ENCODE measurements around the gene FBXL3.
A peak's percentile ranks its signal among the peaks of the same experiment; 100 is the strongest.

FBXL3 gene

DNA sequence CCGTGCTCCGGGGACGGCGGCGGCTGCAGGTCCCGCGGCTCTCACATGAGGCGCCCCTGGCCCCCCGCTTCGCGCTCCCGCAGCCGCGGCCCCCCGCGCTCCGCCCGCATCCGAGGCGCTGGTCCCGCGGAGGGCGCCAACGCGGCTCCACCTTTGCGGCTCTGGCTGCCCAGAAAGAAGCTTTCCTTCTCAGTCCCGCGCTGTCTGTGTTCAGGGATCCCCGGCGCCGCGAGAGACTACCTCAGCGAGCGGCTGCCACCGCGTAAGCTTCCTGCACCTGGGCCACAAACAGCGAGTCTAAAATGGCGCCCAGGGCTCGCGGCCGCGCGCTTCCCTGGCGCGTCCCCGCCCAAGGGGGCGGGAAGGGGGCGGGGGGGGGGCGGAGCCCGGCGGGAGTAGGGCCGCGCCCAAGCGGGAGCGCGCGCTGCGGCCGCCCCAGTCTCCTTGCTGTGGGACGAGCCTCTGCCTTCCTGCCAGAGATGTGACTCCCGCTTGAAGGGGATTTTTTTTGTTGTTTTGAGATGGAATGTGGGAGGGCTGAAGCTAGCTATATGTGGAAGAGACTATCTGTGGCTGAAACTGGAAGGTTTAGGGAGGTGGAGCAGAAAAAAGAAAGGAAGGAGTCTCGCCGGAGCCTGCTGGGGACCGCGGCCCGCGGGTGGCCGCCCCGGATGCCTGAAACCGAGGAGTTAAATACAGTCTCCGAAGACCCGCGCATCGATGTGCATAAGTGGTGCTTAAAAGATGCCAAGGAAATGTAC, at the start of gene FBXL3:
FBXL3 (minus strand) TSS at position 299 of the 761 bp plus-strand sequence. CDS start 5,299 bp downstream, outside the sequence.
- DNase-seq: peak; percentile 78

DNA sequence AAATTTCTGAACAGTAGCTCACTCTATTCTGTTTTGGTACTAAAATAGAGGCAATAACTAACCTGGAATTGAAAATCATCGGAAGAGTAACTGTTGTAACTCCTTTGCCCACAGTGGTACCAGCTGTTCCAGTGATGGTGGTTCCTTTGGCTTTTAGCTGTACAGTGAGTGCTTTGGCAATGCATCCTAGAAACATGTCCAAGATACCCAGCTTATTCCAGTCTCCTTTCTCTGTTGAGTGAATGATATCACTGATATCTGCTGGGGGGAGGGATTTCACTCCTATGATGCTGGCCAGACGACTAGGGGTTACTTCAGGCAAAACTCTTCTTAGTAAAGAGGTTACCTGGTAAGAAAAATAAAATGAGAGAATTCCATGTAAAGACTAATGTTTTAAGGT, 40.6 kb upstream of the FBXL3 start:
- DNase-seq: no peak

DNA sequence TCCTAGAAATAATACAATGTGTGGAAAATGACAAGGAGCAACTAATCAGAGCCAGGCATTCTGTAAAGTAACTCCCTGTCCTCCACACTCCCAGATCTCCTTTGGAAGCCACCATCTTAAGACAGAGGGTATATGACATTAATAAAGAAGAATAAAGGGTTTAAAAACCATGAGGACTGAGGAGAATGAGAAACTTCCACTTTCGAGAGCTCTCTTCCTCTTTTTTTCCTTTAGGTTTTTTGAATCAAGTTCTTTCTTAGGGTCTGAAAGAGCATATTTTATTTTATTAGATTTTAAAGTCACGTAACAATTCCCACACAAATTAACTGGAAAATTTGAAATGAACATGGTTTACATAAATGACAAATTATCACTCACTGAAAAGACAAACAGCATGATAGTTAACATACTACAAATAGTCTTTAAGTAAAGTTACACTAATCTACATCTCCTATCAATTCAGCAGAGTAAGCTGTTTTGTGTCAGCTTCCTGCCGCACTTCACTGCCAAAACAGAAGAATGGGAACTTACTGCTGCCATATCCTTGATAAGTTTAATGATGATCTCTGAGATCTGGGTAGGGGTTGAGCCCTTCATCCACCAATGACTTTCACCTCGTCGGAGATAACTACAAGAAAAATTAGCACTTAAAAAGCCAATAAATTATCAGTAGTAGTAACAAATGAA, 38.6 kb upstream of the FBXL3 start:
- no peak for DNase-seq

GRCh38 chr13:77062097-77062496, 35.1 kb upstream of the FBXL3 start:
- DNase-seq: no peak

DNA sequence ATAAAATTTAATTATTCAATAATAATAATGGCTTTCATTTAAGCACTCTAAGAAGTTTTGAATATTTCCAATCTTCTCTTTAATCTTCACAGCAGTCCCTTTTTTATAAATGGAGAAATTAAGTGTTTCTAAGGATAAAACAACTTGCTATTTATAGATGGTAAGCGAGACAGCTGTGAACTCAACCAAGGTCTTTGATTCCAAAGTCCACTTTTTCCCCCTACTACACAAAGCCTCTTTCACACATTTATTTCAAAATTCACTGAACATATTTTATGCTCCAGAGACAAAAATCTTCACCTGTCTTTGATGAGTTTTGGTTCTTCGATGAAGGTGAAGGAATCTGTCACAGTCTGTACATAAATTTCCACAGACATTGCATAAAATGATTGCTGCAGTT, 34.4 kb upstream of the FBXL3 start:
- no peak for DNase-seq

DNA sequence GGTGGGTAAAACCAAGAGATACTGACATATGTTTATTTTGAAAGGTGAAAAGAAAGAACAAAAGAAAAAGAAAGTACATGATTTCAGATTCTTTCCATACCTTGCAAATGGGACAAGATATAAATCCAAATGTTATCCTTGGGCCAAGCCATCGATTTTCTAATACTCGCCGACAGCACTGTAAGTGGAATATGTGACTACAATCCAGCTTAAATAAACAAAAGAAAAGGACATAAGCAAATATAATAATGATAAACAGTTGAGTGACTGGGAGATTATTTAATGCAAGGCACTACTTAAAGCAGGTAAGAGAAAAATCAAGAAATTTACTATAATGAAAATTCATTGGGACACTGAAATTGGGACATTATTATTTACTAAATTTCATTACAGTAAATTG, 29.9 kb upstream of the FBXL3 start:
- no peak for DNase-seq

DNA sequence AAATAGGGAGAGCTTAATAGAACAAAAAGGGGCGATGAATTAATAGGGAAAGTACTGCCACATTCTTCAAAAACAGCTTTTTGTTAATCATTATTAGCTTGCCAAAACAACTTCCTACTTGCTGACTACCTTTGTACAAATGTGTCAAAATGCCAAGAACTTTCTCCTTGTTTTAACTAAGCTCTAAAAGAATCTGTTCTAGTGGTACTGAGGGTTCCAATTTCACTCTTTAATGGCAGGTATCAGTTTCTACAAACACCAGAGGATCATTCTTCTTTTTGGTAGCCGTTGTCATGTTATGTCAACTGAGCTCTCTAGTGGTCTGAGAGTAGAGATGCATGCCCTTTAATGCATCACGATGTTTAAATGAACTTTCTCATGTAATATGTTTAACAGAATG, 29.4 kb upstream of the FBXL3 start:
- DNase-seq: no peak

DNA sequence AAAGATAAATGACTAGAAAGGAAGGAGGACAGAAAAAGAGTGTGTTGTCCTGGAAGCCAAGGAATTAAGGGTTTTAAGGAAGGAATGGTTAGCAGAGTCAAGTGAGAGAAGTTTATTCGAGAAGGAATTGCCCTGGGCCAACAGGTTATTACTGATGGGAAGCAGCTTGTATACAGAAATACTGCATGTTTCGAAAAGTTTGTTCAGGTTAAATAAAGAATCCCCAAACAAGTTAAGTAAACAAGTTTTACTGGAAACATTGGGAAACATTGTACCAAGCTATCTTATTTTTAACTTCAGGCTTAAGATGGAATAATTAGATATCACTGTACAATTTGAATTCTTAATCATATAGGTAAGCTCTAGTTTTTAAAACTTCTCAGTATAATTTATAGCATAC, 28.2 kb upstream of the FBXL3 start:
- no peak for DNase-seq

GRCh38 chr13:77053192-77053591, 26.2 kb upstream of the FBXL3 start:
- DNase-seq: no peak

GRCh38 chr13:77048681-77049080, 21.7 kb upstream of the FBXL3 start:
- no peak for DNase-seq

- DNase-seq: no peak
These were observed 20.8 kb upstream of the FBXL3 start for GRCh38 chr13:77047649-77048343.

DNA sequence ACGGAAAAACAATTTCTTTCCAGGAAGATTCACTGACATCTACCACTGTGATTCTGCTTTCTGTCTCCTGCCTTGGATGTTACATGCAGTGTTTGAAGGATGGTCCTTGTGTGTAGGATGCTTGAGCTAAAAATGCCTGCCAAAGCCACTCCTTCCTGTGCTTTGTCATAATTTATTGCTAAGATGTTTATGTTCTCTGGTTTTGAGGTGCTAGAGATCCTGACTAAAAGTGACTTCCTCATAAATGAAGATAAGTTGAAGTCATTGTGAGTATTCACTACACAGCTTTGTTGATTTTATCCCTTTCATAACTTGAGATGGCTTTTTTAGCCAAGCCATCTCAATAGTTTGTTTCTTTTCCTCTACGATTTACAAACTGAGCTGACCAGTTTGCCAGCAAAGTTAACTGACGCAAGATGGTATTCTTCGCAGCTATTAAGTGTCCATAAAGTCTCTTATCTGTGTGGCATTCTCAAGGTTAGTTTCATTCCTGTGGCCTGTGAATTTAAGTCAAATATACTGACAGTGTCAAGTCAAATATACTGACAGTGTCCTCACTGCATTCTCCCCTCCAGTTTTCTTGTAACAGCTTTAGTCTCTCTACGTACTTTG, 15.7 kb upstream of the FBXL3 start:
- DNase-seq: no peak

GRCh38 chr13:77040835-77041234, 13.9 kb upstream of the FBXL3 start:
- no peak for DNase-seq

DNA sequence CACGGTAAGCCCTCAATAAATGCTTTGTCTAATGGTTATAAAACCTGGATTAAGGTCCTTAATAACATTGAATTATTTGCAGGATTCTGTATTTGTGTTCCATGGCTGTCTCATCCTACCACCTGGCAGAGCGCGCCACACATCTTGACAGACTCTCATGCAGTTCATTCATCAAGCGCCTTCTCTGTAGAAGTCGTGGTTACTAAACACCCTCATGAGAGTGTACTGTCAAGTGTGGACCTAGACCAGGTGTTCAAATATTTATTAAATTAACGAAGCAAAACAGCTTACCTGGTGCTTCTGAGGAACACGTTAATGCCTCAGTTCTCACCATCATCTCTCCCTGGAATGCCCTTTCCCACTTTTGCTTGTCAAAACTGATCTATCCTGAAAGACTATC, 13.1 kb upstream of the FBXL3 start:
- DNase-seq: no peak

DNA sequence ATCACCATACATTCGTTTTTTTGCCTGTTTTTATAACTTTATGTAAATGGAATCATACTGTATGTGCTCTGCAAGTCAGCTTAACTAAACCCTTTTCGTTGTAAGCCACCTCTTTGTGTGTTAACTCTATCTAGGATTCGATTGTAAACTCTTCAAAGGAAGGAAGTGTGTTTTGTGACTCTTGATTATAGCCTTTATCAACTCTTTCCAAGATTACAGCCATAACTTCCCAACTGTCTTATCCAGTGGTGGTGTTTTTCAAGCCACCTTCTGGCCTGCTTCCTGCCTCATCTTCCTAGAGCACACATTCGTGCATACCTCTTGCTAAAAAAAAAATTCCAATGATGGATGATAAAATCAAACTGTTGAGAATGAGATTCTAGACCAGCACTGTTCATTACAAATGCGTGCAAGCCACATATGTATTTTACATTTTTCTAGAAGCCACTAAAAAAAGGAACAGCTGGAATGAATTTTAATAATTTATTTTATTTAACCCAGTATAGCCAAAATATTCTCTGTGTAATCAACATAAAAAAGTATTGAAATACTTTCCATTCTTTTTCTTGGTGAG, 12.0 kb upstream of the FBXL3 start:
- no peak for DNase-seq

GRCh38 chr13:77036279-77036678, 9.3 kb upstream of the FBXL3 start:
- no peak for DNase-seq

- DNase-seq: no peak
These were observed 7.9 kb upstream of the FBXL3 start for GRCh38 chr13:77034881-77035280.

- no peak for DNase-seq
These were observed 6.9 kb upstream of the FBXL3 start for GRCh38 chr13:77033717-77034302.

DNA sequence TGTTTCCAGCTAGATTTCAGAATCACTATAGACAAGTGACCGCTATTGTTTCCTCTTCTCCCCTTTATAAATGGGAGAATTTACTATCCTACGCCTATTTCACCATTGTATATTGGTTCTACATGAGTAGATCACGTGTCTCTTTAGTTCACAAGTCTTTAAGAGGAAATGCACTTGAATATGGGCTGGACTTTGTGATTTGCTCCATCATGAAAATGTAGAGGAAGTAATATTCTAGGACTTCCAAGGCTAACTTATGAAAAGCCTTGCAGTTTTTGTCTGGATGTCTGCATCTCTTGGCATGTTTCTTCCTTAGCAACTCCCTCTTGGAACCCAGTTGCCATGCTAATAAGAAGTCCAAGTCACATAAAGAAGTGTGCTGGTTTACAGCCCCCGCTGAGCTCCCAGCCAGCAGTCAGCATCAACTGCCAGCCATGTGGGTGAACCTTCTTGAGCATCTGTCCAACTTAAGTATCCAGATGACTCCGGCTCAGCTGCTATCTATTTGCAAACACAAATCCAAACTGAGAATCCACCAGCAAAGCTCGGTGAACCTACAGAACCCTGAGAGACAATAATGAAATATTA, 4.8 kb upstream of the FBXL3 start:
- no peak for DNase-seq

GRCh38 chr13:77029436-77029835, 2.5 kb upstream of the FBXL3 start:
- no peak for DNase-seq

DNA sequence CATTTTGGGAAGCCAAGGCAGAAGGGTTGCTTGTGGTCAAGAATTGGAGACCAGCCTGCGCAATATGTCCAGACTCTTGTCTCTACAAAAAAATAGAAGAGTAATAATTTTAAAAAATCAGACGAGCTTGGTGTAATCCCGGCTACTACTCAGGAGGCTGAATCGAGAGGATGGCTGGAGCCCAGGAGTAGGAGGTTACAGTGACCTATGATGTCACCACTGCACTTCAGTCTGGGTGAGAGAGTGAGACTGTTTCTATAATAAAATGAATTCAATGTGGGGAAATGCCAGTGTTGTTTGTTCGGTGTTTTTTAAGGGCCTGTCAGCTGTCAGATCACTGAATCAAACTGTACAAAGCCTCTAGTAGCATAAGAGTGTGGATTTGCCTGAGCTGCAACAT, 1.2 kb upstream of the FBXL3 start:
- DNase-seq: no peak

- DNase-seq: peak; percentile 77
These were observed 601 bp downstream of the FBXL3 start for GRCh38 chr13:77026255-77026860.
